HG03039 (cell line): ENCODE results near the gene BBS5.
"Not testable (repeated sequence)": the region's sequence is repeated elsewhere in the genome, so short reads cannot be mapped to it uniquely, and the experiment has no call there.

Experiments
- ATAC-seq: cut with Tn5 transposase; IDR thresholded peaks from one replicate; pipeline ENCODE4 v1.9.1; 2021; ENCODE audit warnings: mild to moderate bottlenecking, moderate library complexity; ENCODE audit not compliant: unreplicated experiment

BBS5 gene

DNA sequence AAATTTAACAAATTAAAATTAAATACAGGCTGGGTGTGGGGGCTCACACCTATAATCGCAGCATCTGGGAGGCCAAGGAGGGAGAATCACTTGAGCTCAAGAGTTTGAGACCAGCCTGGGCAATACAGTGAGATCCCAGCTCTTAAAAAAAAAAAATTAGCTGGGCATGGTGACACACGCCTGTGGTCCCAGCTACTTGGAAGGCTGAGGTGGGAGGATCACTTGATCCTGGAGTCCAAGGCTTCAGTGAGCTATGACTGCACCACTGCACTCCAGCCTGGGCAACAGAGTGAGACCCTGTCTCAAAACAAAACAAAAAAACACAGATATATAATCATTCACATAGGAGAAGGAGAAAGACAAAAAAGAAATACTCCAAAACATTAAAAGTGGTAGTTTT, 60.2 kb downstream of the BBS5 start:
- not testable (repeated sequence) for ATAC-seq

DNA sequence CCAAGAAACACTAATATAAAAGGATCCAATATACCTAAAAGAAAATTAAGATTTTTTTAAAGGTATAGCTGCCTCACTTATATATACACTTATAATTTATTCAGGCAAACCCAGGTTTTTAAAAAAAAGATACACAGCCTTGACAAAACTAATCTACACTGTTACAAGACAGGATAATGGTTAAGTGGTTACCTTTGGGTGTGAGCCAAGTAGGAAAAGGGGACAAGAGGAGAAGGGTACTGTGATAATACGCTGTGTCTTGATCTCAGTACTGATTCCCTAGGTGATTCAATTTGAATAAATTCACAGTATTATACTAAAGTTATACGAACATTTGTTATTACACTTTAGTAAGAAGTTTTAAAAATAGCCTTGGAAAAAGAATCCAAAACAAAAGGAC, 60.9 kb downstream of the BBS5 start:
- ATAC-seq: no peak

DNA sequence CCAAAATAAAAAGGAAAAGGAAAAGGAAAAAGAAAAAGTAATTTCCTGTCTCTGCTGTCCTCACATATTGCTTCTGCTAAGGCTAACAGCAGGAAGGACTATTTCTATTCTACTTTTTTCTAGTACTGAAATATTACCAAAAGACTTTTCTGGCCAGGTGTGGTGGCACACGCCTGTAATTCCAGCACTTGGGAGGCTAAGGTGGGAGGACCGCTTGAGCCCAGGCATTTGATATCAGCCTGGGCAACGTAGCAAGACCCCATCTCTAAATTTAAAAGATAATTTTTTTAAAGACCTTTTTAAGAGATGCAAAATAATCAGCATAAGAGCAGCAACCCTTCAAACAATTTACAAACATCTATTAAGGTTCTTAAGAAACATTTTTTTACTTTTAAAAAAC, 63.1 kb downstream of the BBS5 start:
- ATAC-seq: no peak

DNA sequence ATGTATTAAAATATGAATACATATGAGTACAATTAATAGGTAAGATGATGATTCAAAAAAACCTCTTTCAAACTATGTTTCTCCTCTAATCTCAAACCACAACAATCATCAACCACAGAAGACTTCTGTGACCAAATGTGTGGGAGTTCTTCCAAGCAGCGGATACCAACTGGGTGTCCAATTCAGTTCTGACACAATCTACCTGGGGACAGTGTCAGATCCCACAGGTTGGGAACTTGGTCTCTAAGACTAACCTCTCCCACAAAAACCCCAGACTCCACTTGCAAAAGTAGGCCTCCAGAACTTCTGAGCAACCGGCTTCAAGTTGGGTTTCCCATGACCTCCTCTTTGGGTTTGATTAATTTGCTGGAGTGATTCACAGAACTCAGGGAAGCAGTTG, 67.5 kb downstream of the BBS5 start:
- ATAC-seq: no peak
